H1 (cell line): Measurements from ENCODE around the gene PDE8B. TPM values are rescaled to one million over a fixed set of nuclear protein-coding genes. Genes with fewer than 3 reads are reported as not detected.

ENCODE experiments used
- CTCF ChIA-PET: fragments of 300-600 bp; sonication (Branson Sonifier 250); formaldehyde crosslinking; loops from one replicate; lab custom pipeline; 2021; ENCODE audit not compliant: partially characterized antibody; lab: Charles Lee
- POLR2A ChIA-PET: fragments of 300-600 bp; sonication (Branson Sonifier 250); formaldehyde crosslinking; loops from one replicate; lab custom pipeline; 2021; ENCODE audit warnings: inconsistent platforms; ENCODE audit not compliant: partially characterized antibody; lab: Charles Lee
- DNase-seq, 2 experiments: peaks; one replicate each; pipeline versions ENCODE4 v3.0.0 to v3.0.0-alpha.2; 2010 to 2022; ENCODE audit warnings: low spot score in 2 of 2, low read depth in 1 of 2, mixed read lengths in 1 of 2
- FAIRE-seq: peaks from 2 replicates; lab custom pipeline; 2011; peaks lifted over from hg19 to GRCh38; lab: Jason Lieb, UNC
- H2AFZ ChIP-seq: 2 replicates; pipeline ENCODE4 v1.8.1; 2012; ENCODE audit warnings: low read length, inconsistent platforms
- H2AK5ac ChIP-seq: 2 replicates; pipeline ENCODE4 v1.6.1; 2013; ENCODE audit warnings: low read depth, low read length
- H2BK120ac ChIP-seq: replicated peaks from 2 replicates; pipeline ENCODE3; 2013; ENCODE audit warnings: low read depth, low read length, inconsistent platforms
- H2BK12ac ChIP-seq: 2 replicates; pipeline ENCODE4 v1.6.1; 2013; ENCODE audit warnings: low read depth, low read length
- H2BK15ac ChIP-seq: 2 replicates; pipeline ENCODE4 v1.6.1; 2013; ENCODE audit warnings: low read length
- H2BK20ac ChIP-seq: 2 replicates; pipeline ENCODE4 v1.6.1; 2013; ENCODE audit warnings: low read length
- H2BK5ac ChIP-seq: 2 replicates; pipeline ENCODE4 v1.6.1; 2013; ENCODE audit warnings: low read depth, low read length
- H3K14ac ChIP-seq: 2 replicates; pipeline ENCODE4 v1.6.1; 2013; ENCODE audit warnings: inconsistent platforms; ENCODE audit not compliant: insufficient read length
- H3K18ac ChIP-seq: 2 replicates; pipeline ENCODE4 v1.6.1; 2013; ENCODE audit warnings: low read length; ENCODE audit errors: extremely low read depth
- H3K23ac ChIP-seq: 2 replicates; pipeline ENCODE4 v1.6.1; 2013; ENCODE audit warnings: inconsistent platforms; ENCODE audit not compliant: insufficient read length
- H3K23me2 ChIP-seq: 2 replicates; pipeline ENCODE4 v1.6.1; 2013; ENCODE audit warnings: low read depth, low read length
- H3K27ac ChIP-seq: 2 replicates; pipeline ENCODE4 v1.6.1; 2011; ENCODE audit warnings: low read depth, low read length, inconsistent platforms
- H3K27me3 ChIP-seq, 4 experiments: replicated peaks in 1 of 4; 1 replicate in 1 of 4; 2 replicates in 3 of 4; pipeline versions ENCODE4 v1.6.1 to v1.8.1; 2011 to 2013; ENCODE audit warnings: low read length in 3 of 4, mild to moderate bottlenecking in 3 of 4, inconsistent platforms in 2 of 4, mixed read lengths in 2 of 4, moderate library complexity in 1 of 4; ENCODE audit not compliant: control insufficient read depth in 3 of 4, insufficient read depth in 3 of 4; ENCODE audit errors: extremely low read depth in 1 of 4
- H3K36me3 ChIP-seq, 4 experiments: 2 replicates each; pipeline versions ENCODE4 v1.6.1 to v1.8.1; 2011 to 2013; ENCODE audit warnings: mild to moderate bottlenecking in 4 of 4, low read length in 3 of 4, moderate library complexity in 2 of 4, control low read depth in 1 of 4, inconsistent platforms in 1 of 4; ENCODE audit not compliant: insufficient read depth in 4 of 4, control insufficient read depth in 2 of 4
- H3K4ac ChIP-seq: replicated peaks from 2 replicates; pipeline ENCODE3; 2013; ENCODE audit warnings: low read length, low read depth, mixed read lengths, inconsistent platforms; ENCODE audit not compliant: insufficient read length
- H3K4me1 ChIP-seq, 4 experiments: replicated peaks in 1 of 4; 1 replicate in 1 of 4; 2 replicates in 3 of 4; pipeline versions ENCODE4 v1.6.1 to v1.8.1; 2011 to 2013; ENCODE audit warnings: low read length in 3 of 4, inconsistent platforms in 2 of 4, mixed read lengths in 1 of 4; ENCODE audit not compliant: insufficient read depth in 4 of 4, control insufficient read depth in 3 of 4
- H3K4me2 ChIP-seq, 2 experiments: 2 replicates each; pipeline versions ENCODE4 v1.6.1 to v1.8.1; 2011 to 2013; ENCODE audit warnings: low read depth in 2 of 2, low read length in 2 of 2, control low read depth in 1 of 2, inconsistent platforms in 1 of 2, mild to moderate bottlenecking in 1 of 2; ENCODE audit not compliant: insufficient read depth in 1 of 2
- H3K4me3 ChIP-seq, 4 experiments: fragments of 200-600, 300-600 bp in 1 of 4; sonication (generic), shearing (Covaris generic), sonication (Bioruptor Twin) in 1 of 4; 2 replicates each; pipeline versions ENCODE4 v1.5.1 to v1.8.1; 2011 to 2016; ENCODE audit warnings: low read length in 4 of 4, low read depth in 3 of 4, control low read depth in 2 of 4, inconsistent platforms in 2 of 4, mild to moderate bottlenecking in 2 of 4, mixed read lengths in 1 of 4, moderate library complexity in 1 of 4; ENCODE audit not compliant: insufficient read depth in 2 of 4; ENCODE audit errors: extremely low read depth in 1 of 4
- H3K56ac ChIP-seq: replicated peaks from 2 replicates; pipeline ENCODE3; 2013; ENCODE audit warnings: low read depth, mild to moderate bottlenecking, mixed read lengths, low read length, inconsistent platforms; ENCODE audit not compliant: insufficient read length
- H3K79me1 ChIP-seq: 2 replicates; pipeline ENCODE4 v1.6.1; 2013; ENCODE audit warnings: low read depth, low read length, control low read depth
- H3K79me2 ChIP-seq, 2 experiments: 2 replicates each; pipeline versions ENCODE4 v1.6.1 to v1.8.1; 2012 to 2013; ENCODE audit warnings: low read length in 2 of 2, mild to moderate bottlenecking in 2 of 2, inconsistent platforms in 1 of 2; ENCODE audit not compliant: insufficient read depth in 2 of 2, control insufficient read depth in 1 of 2
- H3K9ac ChIP-seq, 4 experiments: replicated peaks in 1 of 4; 1 replicate in 1 of 4; 2 replicates in 3 of 4; pipeline versions ENCODE4 v1.6.1 to v1.8.1; 2011 to 2013; ENCODE audit warnings: low read depth in 3 of 4, low read length in 3 of 4, control low read depth in 2 of 4, mild to moderate bottlenecking in 2 of 4, moderate library complexity in 2 of 4, inconsistent platforms in 1 of 4; ENCODE audit errors: extremely low read depth in 1 of 4
- H3K9me3 ChIP-seq, 2 experiments: 2 replicates each; pipeline versions ENCODE4 v1.6.1 to v1.8.1; 2012 to 2013; ENCODE audit warnings: mild to moderate bottlenecking in 2 of 2, moderate library complexity in 2 of 2, control low read depth in 1 of 2, inconsistent platforms in 1 of 2, low read depth in 1 of 2, low read length in 1 of 2, mixed read lengths in 1 of 2; ENCODE audit not compliant: insufficient read depth in 2 of 2
- H4K20me1 ChIP-seq, 2 experiments: replicated peaks in 1 of 2; 2 replicates each; pipeline versions ENCODE3 to v1.8.1; 2011 to 2013; ENCODE audit warnings: inconsistent platforms in 2 of 2, low read length in 2 of 2, mild to moderate bottlenecking in 1 of 2; ENCODE audit not compliant: insufficient read depth in 2 of 2, control insufficient read depth in 1 of 2
- H4K5ac ChIP-seq: 2 replicates; pipeline ENCODE4 v1.6.1; 2013; ENCODE audit warnings: low read length, low read depth, mixed read lengths, inconsistent platforms; ENCODE audit not compliant: insufficient read length
- H4K8ac ChIP-seq: 2 replicates; pipeline ENCODE4 v1.8.0; 2013; ENCODE audit warnings: mild to moderate bottlenecking, moderate library complexity, low read length, inconsistent platforms; ENCODE audit not compliant: insufficient read depth; ENCODE audit errors: extremely low read depth
- H4K91ac ChIP-seq: replicated peaks from 2 replicates; pipeline ENCODE3; 2013; ENCODE audit warnings: low read length, mixed read lengths, inconsistent platforms; ENCODE audit not compliant: insufficient read length
- KDM4A ChIP-seq: IDR thresholded peaks from one replicate; pipeline ENCODE4 v1.7.1; 2012; ENCODE audit warnings: low read depth, mild to moderate bottlenecking, moderate library complexity, low read length, inconsistent platforms; ENCODE audit not compliant: severe bottlenecking
- POU5F1 ChIP-seq: IDR thresholded peaks from 2 replicates; pipeline ENCODE4 v1.6.1; 2011; ENCODE audit warnings: low read depth, mild to moderate bottlenecking, low read length, moderate library complexity
- SUZ12 ChIP-seq: fragments of 200-600 bp; sonication (generic); IDR thresholded peaks from 2 replicates; pipeline ENCODE4 v1.6.1; 2012; ENCODE audit warnings: mild to moderate bottlenecking, inconsistent platforms, low read length, moderate library complexity, mixed read lengths
- WGBS, 2 experiments: shearing (Covaris generic) in 1 of 2; methylation state at CpG; one replicate each; pipeline versions ENCODE4 v1.1.6 to v1.1.7; 2013 to 2015; ENCODE audit warnings: low lambda C conversion rate in 2 of 2, mixed read lengths in 2 of 2, inconsistent platforms in 1 of 2, low coverage in 1 of 2, missing lambda C conversion rate in 1 of 2; ENCODE audit not compliant: insufficient replicate concordance in 2 of 2, insufficient coverage in 1 of 2, insufficient read length in 1 of 2; ENCODE audit errors: extremely low coverage in 1 of 2, missing lambda C conversion rate in 1 of 2; 5-methylcytosine and 5-hydroxymethylcytosine counted together
- long read RNA-seq, 2 experiments: library from RNA in 1 of 2; library from capped mRNA in 1 of 2; stranded (forward); transcript quantifications; one replicate each; pipeline ENCODE4 v2.0.0, GENCODE V29; 2021; ENCODE audit warnings: inconsistent platforms in 1 of 2
- polyA minus RNA-seq, 3 experiments: library from RNA; depleted of rRNA, polyadenylated mRNA; stranded (reverse); fragments of >200 nt; gene quantifications; 1 replicate in 2 of 3; 2 replicates in 1 of 3; pipeline ENCODE4 v1.2.3, GENCODE V29; 2011
- polyA plus RNA-seq, 7 experiments: library from polyadenylated mRNA; depleted of rRNA in 3 of 7; stranded (reverse) in 5 of 7; unstranded in 2 of 7; fragments of >200 nt in 5 of 7; fragments of 200-250 nt in 2 of 7; gene quantifications; 1 replicate in 5 of 7; 2 replicates in 1 of 7; 4 replicates in 1 of 7; pipeline versions ENCODE4 v1.2.1 to v1.2.3, GENCODE V29; 2011 to 2013; ENCODE audit warnings: missing spikeins in 2 of 7, mixed read lengths in 2 of 7
- total RNA-seq: library from RNA; stranded (reverse); fragmentation: NEBNext Ultra II Directional; extraction: Animal tissue kit (Norgen Biotek cat#: 25700); gene quantifications from 2 replicates; pipeline ENCODE4 v1.2.1, GENCODE V29; 2021

Gene PDE8B
- total RNA-seq, result 0.27 and 1.1 TPM in 2 replicates
- 0.20 and 0.32 TPM in 2 replicates for polyA plus RNA-seq (2011; rRNA removed)
- 0.25 TPM for polyA plus RNA-seq (2011; cell fraction: cytosol; rRNA removed)
- polyA plus RNA-seq (2011; cell fraction: nucleus; rRNA removed), result 1.1 TPM
- 0.52 to 0.74 TPM (median 0.63 TPM) in 4 replicates for polyA plus RNA-seq (2012, experiment 1 of 2)
- polyA plus RNA-seq (2012, experiment 2 of 2), result 0.07 TPM
- 0.26 TPM for polyA plus RNA-seq (2013, experiment 1 of 2)
- polyA plus RNA-seq (2013, experiment 2 of 2), result 0.24 TPM
- 0.54 and 0.80 TPM in 2 replicates for polyA minus RNA-seq (2011; rRNA and poly(A)+ RNA removed)
- polyA minus RNA-seq (2011; cell fraction: cytosol; rRNA and poly(A)+ RNA removed), result 0.51 TPM
- 1.6 TPM for polyA minus RNA-seq (2011; cell fraction: nucleus; rRNA and poly(A)+ RNA removed)
- long read RNA-seq, experiment 1, result 0 reads
- long read RNA-seq, experiment 2, result 0 reads

GRCh38 chr5:77210091-77210963, at the start of gene PDE8B:
TSS of gene PDE8B (plus strand) at chr5:77210680. CDS start at chr5:77210926, 246 bp downstream.
- Histone ChIP-seq H3K4me2 (peak within 1 kb of the TSS; percentile 80 to 87), H3K18ac (no peak within 1 kb of the TSS), H3K4me3 (peak within 1 kb of the TSS; percentile 49 to 74 (median 52)), H2BK12ac (no peak within 1 kb of the TSS), H3K4ac (no peak within 1 kb of the TSS), H3K56ac (no peak within 1 kb of the TSS), H3K27ac (no peak within 1 kb of the TSS), H3K9me3 (no peaks in the 10 kb centered on the region), H2BK20ac (no peak within 1 kb of the TSS), H4K91ac (no peak within 1 kb of the TSS), H2BK5ac (no peak within 1 kb of the TSS), H3K27me3 (peaks cover 15 to 51% (median 40%) of the 10 kb centered on the region in 4 experiments), H3K79me1 (no peaks in the 10 kb centered on the region), H2BK120ac (no peak within 1 kb of the TSS), H3K79me2 (no peaks in the 10 kb centered on the region), H4K8ac (no peak within 1 kb of the TSS; the same call in 1 of the 2 replicates), H4K20me1 (no peaks in the 10 kb centered on the region), H3K23me2 (peaks cover 10% of the 10 kb centered on the region; the same call in 1 of the 2 replicates), H3K4me1 (peaks cover 3 to 6% (median 5%) of the 10 kb centered on the region in 4 experiments; a peak in 3 of 7 replicates), H3K9ac (peak within 1 kb of the TSS in 1 of 4 experiments; percentile 37; a peak in 1 of 7 replicates), H3K36me3 (no peaks in the 10 kb centered on the region; a peak in 1 of 8 replicates), H3K14ac (no peak within 1 kb of the TSS), H2AK5ac (no peak within 1 kb of the TSS), H4K5ac (no peak within 1 kb of the TSS), H3K23ac (no peak within 1 kb of the TSS), H2BK15ac (no peak within 1 kb of the TSS), H2AFZ (peak within 1 kb of the TSS; percentile 42; the same call in 1 of the 2 replicates)
- POLR2A ChIA-PET, result interaction anchor here (0.7 kb wide), 1 partner anchor 1811 kb away, joined by 3 read pairs; no protein-coding TSS in a partner anchor
- WGBS, 2 experiments, result 4% methylated on average over 18 of the region's 110 CpGs; no CpG with 5 or more reads in 1 of the 2 experiments
- FAIRE-seq, result no peak
- CTCF ChIA-PET, result interaction anchor here (1.5 kb wide), 1 partner anchor 9 kb away, joined by 8 read pairs; no protein-coding TSS in a partner anchor
- TF ChIP-seq SUZ12 (peak; percentile 35), POU5F1 (no peak), KDM4A (peak; percentile 25)
- peak in 1 of 2 experiments; percentile 63 for DNase-seq
